H1 (cell line): ENCODE results near the gene POU3F1.

Source experiments
- CBX8 ChIP-seq: fragments of 300-800, 300-1000 bp; sonication (generic); IDR thresholded peaks from 2 replicates; pipeline ENCODE4 v1.7.1; 2016; ENCODE audit warnings: low read depth, low read length, borderline replicate concordance
- CTCF ChIP-seq, 3 experiments: IDR thresholded peaks; 1 replicate in 2 of 3; 2 replicates in 1 of 3; pipeline versions ENCODE4 v1.5.1 to v1.6.1; 2011; ENCODE audit warnings: low read length in 3 of 3, mild to moderate bottlenecking in 3 of 3, inconsistent platforms in 2 of 3, low read depth in 1 of 3, moderate library complexity in 1 of 3; ENCODE audit not compliant: insufficient read depth in 1 of 3; ENCODE audit errors: control extremely low read depth in 1 of 3
- EZH2 ChIP-seq: fragments of 200-600 bp; sonication (generic); IDR thresholded peaks from 2 replicates; pipeline ENCODE4 v1.7.1; 2012; ENCODE audit warnings: low read depth, mild to moderate bottlenecking, moderate library complexity, low read length, inconsistent platforms; ENCODE audit not compliant: severe bottlenecking
- MAX ChIP-seq: IDR thresholded peaks from 2 replicates; pipeline ENCODE4 v1.6.1; 2012; ENCODE audit warnings: inconsistent platforms
- POLR2A ChIP-seq, 2 experiments: IDR thresholded peaks; 1 replicate in 1 of 2; 2 replicates in 1 of 2; pipeline ENCODE4 v1.6.1; 2011; ENCODE audit warnings: low read depth in 2 of 2, low read length in 2 of 2, mild to moderate bottlenecking in 2 of 2; ENCODE audit errors: control extremely low read depth in 1 of 2
- RXRA ChIP-seq: IDR thresholded peaks from 2 replicates; pipeline ENCODE4 v1.6.1; 2011; ENCODE audit warnings: low read depth, mild to moderate bottlenecking, low read length, moderate library complexity; ENCODE audit not compliant: insufficient read depth
- TBP ChIP-seq: IDR thresholded peaks from 2 replicates; pipeline ENCODE4 v1.6.1; 2011; ENCODE audit warnings: low read depth, low read length, improper control_type of control experiment
- TCF12 ChIP-seq: IDR thresholded peaks from 2 replicates; pipeline ENCODE4 v1.6.1; 2011; ENCODE audit warnings: low read depth, mild to moderate bottlenecking, low read length

DNA sequence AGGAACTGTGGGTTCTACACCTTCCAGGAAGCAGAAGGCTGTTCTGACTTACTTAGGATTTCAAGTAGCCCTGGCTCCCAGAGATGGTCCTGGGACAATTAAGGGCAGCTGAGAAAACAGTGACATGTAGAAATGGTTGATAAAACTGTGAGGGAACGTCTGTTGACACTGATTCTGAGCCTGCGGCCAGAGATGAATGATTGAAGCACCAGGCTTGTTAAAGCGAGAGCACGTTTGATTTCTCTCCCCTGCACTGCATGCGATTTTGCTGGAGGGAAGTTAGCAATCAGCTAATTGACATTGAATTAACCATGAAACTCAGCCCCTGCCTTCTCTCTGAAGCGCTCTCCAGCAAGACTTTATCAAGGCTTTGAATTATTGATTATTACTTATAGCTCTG is 29.9 kb upstream of the POU3F1 start:
- TF ChIP-seq CTCF (IDR thresholded peaks at IDR 0.05; ENCODE audit: control extremely low read depth in 1 of 3, insufficient read depth in 1 of 3, low read depth in 1 of 3, low read length in 3 of 3) (no peak), CBX8 (no peak), RXRA (no peak), EZH2 (no peak), TBP (no peak), POLR2A (IDR thresholded peaks at IDR 0.05; ENCODE audit: control extremely low read depth in 1 of 2, low read depth in 2 of 2, low read length in 2 of 2) (no peak), TCF12 (no peak), MAX (no peak)
